Embryonic facial prominence (tissue), 1 donor: Measurements from ENCODE around the gene HMG20B.
"Not testable (repeated sequence)": the region's sequence is repeated elsewhere in the genome, so short reads cannot be mapped to it uniquely, and the experiment has no call there.

Source experiments
- DNase-seq: peaks from one replicate; pipeline ENCODE4 v3.0.0-alpha.2; 2016; ENCODE audit errors: extremely low spot score

Gene HMG20B

DNA sequence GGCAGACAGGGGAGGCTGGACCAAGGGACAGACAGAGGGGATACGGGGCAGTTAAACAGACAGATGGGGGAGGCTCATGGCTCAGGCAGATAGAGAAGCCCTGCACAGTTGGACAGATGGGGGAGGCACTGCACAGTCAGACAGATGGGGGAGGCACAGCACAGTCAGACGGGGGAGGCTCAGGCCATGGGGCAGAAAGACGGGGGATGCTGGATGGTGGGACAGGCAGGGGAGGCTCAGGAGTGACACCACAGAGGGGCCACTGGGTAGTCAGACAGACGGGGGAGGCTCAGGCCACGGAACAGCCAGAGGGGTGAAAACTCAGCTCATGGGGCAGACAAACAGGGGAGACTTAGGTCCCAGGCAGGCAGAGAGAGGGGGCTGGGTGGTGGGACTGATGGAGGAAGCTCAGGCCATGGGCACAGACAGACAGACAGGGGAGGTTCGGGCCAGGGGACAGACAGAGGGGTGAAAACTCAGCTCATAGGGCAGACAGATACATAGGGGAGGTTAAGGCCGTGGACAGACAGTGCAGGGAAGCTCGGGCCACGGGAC is 16.2 kb upstream of the HMG20B start:
- DNase-seq: no peak

DNA sequence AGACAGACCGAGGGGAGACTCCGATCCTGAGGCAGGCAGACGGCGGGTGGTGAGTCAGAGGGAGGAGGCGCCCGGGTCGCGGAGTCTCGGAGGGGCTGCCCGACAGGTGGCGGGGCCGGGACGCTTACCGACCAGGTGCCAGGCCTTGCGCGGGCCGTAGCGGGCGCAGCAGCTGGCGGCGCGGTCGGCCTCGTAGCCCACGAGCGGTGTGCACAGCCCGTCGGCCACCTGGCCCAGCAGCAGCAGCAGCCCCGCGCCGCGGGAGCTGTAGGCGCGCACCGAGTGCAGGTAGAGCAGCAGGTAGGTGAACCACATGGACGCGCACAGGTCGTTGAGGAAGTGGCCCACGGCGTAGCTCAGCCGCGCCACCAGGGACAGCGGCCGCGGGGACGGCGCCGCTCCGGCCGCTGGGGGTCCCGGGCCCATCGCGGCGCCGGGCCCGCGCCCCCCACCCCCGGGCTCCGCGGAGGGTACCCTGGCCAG is 15.7 kb upstream of the HMG20B start:
- no peak for DNase-seq

DNA sequence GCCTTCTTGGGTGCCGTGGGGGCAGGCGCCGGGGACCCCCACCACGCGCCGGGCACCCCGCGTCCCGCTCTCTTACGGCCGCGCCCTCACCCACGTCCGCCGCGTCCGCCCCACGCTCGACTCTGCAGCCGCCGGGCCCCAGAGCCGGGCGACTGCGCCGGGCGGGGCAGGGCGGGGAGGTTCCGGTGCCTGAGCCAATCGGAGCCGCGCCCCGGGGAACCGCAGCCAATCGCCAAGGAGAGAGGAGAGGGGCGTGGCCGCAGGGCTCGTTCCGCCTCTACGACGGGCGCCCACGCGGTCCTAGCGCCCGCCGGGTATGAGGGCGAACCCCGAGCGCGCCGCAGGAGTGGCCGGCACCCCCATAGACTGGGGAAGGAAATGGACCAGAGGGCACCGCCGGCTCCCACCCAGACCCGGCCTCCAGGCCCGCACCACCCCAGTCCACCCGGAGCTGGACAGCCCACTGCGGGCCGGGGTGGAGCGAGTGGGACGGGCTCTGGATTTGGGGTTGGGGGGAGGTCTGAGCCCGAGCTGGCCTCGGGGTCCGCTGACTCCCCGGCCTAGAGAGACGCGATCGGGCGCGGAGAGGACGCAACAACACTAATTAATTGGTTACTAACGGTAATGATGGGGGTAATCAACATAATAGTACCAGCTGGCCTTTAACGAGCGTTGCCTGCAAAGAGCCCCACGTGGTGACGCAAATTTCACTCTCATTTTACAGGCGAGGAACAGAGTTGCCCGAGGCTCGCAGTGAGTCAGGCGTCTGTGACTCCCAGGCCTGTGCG is 15.1 kb upstream of the HMG20B start, which contains the start of gene MFSD12:
Gene MFSD12, minus strand, starts transcription at position 126 of the 788 bp plus-strand sequence. CDS start 183 bp downstream, outside the sequence.
- peak; percentile 83 for DNase-seq

DNA sequence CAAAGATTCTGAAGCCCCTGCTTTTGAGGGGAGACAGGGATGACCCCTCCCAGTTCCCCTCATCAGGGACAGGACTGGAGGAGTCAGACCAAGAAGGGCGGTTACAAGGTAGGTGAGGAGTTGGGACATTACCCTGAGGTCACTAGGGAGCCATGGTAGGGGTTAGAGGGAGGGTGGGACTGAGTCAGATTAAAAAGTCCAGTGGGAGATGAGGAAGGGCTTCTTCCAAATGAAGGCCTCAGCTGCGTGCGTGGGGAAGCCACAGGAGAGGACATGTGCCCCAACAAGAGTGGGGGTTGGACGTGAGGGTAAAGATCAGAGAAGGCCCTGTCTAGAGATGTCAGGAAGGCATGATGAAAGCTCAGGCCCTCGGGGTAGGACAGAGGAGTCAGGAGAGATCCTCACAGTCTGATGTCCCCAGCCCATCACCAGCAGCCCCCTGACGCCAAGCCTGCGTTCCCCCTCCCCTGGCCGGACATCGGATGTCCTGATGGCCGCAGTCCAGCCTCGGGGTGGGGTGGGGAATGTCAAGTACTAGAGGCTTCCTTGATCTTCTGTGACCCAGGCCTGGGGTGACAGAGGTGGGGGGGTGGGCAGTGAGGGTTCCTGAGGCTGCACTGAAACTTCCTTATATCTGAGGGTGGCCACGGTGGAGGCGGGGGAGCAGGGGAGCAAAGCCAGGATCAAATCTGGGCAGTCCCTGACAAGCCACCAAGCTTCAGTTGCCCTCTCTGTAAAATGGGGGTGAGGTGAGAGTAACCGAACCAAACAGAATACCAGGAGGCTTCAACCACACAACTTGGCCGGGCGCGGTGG is 8.8 kb upstream of the HMG20B start:
- DNase-seq: no peak

DNA sequence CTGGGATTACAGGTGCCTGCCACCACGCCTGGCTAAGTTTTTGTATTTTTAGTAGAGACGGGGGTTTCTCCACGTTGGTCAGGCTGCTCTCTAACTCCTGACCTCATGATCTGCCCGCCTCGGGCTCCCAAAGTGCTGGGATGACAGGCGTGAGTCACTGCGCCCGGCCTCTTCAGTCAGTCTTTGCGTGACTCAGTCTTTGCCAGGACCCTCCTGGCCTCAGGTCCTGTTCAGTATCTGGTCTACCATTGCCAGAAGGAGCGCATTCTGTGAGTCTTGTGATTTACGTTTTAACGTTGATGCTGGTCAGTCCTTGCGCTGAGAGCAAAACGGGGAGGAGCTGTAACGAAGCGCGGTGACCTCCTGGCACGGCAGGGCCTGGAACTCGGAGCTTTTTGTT is 7.6 kb upstream of the HMG20B start:
- no peak for DNase-seq

DNA sequence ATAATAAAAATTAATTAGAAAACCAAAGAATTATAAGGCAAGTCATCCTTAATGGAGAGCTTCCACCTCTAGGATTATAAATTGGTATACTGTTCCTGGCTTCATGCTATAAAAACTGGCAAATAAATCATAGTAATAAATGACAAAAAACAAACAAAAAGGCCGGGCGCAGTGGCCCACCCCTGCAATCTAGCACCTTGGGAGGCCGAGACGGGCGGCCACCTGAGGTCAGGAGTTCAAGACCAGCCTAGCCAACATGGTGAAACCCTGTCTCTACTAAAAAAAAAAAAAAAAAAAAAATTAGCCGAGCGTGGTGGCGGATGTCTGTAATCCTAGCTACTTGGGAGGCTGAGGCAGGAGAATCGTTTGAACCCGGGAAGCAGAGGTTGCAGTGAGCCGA is 2.7 kb upstream of the HMG20B start:
- not testable (repeated sequence) for DNase-seq

DNA sequence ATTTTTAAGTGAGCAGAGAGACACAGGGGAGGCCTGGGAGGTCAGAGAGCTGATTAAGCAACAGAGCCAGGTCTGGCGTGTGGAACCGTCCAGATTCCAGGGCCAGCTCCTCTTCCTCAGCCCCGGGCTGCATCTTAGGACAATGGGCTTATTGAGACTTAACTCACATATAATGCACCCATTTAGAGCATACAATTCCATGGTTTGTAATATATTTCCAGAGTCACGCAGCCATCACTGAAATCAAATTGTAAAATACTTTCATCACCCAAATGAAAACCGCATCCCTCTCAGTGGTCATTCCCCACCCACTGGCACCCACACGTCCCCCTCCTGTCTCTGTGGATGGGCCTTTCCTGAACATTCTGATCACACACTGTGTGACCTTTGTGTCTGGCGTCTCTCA is 2.1 kb upstream of the HMG20B start:
- no peak for DNase-seq

DNA sequence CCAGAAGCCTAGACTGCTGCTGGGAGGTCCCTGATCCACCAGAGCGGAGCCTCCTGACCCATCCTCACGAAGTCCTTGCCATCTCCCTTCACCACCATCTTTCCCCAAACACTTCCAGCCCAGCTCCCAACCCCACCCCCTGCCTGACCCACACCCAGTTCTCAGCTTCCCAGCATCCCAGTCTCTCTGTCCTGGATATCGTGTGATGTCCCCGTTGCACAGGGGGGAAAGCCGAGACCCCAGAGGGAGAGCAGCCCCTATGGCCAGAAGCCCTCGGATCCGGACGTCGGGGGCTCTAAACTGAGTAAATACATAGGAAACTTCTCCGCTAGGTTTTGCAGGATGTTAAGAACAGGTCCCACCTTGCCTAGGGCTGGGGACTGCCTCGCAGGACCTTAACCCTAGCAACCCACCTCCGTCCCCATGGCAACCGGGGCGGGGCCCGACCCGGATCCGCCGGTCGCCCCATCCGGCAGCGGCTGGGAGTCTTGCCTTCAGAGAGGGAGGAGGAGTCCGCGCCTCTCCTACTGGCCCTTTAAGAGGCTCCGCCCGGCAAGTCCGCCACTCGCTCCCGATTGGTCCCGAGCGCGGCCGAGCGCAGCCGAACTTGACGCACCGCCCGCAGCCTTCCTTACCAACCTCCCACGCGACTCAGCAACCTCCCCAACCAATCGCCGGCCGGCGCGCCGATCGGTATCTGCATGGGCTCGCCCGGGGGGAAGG is 451 bp upstream of the HMG20B start:
- peak; percentile 98 for DNase-seq

DNA sequence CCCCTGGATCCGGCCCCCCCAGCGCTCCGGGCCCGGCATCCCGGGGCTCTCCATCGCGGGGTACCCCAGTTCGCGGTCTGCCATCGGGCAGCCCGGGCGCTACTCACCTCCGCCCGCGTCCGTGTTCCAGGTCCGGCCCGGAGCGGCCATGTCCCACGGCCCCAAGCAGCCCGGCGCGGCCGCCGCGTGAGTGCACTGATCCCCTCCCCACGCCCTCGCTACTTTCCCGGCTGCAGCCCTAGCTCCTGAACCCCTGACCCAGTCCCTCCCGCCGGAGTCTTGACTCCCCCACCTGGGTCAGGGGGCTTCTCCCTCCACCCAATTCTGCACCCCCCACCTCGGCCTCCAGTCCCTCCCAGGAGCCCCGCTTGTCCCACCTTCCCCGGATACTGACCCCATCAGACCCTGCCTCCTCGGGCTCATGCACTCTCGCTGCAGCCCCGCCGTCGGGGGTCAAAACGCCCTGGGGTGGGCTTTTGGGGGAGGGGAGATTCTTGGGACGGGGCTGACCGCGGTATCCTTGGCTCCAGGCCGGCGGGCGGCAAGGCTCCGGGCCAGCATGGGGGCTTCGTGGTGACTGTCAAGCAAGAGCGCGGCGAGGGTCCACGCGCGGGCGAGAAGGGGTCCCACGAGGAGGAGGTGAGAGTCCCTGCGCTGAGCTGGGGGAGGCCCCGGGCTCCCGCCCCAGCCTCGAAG is 566 bp downstream of the HMG20B start:
- no peak for DNase-seq

DNA sequence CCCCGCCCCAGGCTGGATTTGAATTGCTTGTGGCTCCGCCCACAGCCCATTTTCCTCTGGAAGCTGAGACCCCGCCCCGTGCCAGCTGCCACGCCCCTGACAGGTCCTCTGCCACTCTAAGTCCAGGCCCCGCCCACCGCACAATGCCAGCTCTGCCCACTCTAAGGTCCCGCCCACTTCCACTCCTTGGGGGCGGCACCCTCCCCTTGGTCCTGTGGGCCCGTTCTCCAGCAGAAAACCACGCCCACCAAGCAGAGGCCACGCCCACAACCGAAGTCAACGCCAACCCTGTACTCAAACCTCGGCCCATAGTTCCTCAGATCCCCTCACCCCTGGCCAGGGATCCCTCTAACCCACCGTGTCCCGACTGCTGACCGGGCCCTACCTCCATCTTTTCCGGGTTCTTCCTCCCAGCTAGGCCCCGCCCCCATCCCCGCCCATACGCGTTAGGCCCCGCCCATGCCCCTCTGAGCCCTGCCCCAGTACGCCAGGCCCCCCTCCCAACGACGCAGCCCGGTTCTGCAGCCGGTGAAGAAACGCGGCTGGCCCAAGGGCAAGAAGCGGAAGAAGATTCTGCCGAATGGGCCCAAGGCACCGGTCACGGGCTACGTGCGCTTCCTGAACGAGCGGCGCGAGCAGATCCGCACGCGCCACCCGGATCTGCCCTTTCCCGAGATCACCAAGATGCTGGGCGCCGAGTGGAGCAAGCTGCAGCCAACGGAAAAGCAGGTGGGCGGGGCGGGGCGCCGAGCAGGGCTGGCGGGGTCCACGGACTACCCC is 1.3 kb downstream of the HMG20B start:
- DNase-seq: peak; percentile 70

DNA sequence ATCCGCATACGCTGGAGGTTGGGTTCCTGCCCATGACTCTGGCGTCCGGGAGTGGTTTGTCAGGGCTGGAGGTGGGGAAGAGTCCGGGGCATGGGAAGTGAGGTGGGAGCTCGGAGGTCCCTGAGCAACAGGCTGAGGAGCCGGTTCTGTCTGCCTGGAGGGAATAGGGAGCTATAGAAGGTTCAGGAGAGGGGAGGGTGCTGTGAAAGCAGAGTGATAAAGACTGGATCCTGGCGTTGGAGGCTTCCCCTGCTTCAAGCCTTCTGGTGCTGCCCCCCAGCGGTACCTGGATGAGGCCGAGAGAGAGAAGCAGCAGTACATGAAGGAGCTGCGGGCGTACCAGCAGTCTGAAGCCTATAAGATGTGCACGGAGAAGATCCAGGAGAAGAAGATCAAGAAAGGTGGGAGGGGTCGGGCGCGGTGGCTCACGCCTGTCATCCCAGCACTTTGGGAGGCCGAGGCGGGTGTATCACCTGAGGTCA is 2.6 kb downstream of the HMG20B start:
- DNase-seq: no peak

DNA sequence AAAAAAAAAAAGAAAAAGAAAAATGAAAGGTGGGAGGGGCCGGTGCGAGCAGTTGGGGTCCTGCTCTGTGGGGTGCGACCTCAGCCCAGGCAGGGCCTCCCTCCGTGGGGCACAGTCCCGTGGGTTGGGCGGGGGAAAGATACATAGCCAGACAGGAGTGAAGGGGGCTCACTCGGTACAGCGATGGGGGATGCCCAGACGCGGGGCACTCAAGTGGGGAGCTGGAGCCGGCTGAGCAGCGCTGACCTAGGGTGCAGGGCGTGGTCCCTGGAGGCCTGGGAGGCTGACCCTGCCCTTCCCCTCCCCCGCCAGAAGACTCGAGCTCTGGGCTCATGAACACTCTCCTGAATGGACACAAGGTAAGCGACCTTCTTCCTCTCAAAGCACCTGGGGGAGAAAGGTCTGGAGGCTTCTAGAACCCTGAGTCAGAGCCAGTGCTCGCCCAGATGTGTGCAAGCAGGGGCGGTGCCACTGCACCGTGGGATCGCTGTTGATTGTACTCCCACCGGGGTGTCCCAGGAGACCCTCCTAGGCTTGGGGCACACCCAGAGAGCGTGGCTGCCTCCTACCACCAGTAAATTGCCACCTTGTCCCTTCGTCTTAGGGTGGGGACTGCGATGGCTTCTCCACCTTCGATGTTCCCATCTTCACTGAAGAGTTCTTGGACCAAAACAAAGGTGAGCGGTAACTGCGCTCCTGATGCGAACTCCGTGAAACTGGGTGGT is 3.4 kb downstream of the HMG20B start:
- no peak for DNase-seq

DNA sequence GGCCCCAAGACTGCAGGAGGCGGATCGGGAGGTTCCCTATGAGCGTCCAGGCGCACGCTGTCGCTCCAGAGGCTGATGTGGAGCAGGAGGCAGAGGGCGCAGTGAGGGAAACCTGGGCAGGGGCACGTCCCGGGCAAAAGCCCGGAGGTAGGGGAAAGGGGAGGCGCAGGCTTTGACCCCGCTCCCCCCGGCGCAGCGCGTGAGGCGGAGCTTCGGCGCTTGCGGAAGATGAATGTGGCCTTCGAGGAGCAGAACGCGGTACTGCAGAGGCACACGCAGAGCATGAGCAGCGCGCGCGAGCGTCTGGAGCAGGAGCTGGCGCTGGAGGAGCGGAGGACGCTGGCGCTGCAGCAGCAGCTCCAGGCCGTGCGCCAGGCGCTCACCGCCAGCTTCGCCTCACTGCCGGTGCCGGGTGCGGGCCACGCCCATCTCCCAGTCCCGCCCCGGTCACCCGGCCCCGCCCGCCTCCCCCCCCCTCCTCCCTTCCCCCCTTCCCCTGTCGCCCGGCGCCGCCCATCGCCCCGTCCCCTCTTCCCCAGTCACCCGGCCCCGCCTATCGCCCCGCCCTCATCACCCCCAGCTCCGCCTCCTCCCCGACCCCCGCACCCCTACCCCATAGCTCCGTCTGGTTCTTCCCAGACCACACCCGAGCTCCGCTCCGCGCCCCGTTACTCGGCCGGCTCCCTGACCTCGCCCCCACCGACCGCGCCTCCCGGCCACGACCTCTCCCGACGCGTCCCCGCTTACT is 4.1 kb downstream of the HMG20B start:
- peak; percentile 59 for DNase-seq

DNA sequence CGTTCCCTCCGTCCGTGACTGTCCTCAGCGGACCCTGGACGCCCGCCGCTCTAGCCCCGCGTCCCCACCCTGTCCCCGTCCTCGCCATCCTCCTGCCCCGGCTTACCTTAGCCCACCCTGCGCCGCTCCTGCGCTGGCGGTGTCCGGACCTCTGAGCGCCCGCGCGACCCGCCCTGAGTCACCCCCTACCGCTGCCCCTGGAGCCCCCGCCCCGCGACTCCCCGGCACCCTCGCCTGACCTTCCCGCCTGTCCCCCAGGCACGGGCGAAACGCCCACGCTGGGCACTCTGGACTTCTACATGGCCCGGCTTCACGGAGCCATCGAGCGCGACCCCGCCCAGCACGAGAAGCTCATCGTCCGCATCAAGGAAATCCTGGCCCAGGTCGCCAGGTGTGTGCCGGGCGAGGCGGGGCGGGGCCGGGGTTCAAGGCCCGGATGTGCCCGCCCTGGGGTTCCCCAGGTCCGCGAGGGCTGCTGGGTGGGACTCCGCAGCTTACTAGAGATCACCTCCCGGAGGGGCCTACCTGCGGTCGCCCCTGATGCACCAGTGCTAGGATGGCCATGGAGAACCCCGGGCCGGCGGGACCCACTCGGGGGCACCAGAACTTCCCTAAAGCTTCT is 5.1 kb downstream of the HMG20B start:
- DNase-seq: no peak

DNA sequence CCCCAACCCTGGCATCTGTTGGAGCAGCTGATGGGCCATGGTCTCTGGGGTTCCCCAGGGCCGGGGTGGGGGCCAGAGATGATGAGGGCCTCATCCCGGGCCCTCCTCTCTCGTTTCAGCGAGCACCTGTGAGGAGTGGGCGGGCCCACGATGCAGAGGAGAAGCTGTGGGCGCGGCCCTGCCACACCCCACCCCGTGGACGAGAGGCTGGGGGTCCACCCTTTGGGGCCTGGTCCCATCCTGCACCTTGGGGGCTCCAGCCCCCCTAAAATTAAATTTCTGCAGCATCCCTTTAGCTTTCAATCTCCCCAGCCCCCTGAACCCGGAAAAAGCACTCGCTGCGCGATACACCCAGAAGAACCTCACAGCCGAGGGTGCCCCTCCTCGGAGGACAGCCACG is 5.6 kb downstream of the HMG20B start:
- no peak for DNase-seq

DNA sequence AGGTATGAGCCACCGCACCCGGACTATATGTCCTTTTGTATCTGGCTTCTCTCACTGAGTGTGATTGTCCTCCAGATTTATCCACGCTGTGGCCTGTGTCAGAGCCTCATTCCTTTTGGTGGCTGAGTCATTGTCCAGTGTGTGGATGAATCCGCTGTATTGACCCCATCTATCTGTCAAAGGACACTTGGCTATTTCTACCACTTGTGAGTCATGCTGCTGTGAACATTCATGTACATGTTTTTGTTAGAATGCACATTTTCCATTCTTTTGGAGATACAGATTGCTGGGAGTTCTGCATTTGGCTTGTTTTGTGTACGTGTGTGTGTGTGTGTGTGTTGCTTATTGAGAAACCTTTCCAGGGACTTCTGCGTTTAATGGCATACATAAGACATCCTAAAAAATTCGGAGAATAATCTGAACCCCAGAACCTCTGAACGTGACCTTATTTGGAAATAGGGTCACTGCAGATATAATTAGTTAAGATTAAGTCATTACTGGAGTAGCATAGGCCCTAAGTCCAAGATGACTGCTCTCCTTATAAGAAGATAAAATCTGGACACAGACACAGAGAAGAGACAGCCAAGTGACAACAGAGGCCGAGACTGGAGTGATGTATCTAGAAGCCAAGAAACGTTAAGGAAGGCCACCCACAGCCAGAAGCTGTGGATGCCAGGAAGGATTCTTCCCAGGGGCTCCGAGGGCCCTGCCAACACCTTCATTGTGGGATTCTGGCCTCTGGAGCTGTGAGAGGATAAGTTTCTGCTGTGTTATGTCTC is 7.6 kb downstream of the HMG20B start:
- no peak for DNase-seq

DNA sequence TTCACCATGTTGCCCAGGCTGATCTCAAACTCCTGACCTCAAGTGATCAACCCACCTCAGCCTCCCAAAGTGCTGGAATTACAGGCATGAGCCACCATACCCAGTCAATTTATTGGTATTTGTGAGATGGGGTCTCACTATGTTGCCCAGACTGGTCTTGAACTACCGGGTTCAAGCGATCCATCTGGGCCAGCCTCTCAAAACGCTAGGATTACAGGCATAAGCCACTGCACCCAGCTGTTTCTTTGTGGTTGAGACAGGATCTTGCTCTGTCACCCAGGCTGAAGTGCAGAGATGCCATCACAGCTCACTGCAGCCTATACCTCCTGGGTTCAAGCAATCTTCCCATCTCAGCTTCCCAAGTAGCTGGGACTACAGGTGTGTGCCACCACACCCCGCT is 9.0 kb downstream of the HMG20B start:
- DNase-seq: not testable (repeated sequence)
